ENCODE data around the gene SLC17A1.

DNA sequence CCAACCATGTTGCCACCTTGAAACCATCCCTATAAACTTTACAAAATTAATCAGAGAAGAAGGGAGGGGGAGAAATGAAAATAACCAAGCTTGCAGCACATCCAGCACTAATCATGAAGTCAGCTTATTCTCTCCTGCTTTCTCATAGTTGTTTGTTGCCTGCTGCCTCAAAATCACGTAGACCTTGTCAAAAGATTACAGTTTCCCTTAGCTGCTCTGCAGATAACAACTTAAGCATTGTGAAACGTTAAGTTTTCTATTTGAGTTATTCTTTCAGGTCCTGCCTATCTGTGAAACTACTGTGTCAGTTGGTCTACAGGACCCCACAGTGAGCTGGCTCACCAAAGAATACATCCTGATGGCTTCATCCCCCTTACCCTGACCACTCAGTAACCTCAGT, 44.4 kb downstream of the SLC17A1 start:
- TF ChIP-seq, protein P1, sequence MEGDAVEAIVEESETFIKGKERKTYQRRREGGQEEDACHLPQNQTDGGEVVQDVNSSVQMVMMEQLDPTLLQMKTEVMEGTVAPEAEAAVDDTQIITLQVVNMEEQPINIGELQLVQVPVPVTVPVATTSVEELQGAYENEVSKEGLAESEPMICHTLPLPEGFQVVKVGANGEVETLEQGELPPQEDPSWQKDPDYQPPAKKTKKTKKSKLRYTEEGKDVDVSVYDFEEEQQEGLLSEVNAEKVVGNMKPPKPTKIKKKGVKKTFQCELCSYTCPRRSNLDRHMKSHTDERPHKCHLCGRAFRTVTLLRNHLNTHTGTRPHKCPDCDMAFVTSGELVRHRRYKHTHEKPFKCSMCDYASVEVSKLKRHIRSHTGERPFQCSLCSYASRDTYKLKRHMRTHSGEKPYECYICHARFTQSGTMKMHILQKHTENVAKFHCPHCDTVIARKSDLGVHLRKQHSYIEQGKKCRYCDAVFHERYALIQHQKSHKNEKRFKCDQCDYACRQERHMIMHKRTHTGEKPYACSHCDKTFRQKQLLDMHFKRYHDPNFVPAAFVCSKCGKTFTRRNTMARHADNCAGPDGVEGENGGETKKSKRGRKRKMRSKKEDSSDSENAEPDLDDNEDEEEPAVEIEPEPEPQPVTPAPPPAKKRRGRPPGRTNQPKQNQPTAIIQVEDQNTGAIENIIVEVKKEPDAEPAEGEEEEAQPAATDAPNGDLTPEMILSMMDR (IDR thresholded peaks at IDR 0.05): no peak
- TF ChIP-seq ZFX (IDR thresholded peaks at IDR 0.05; ENCODE audit: borderline replicate concordance): no peak

All from 22Rv1 (cell line).